Thyroid gland (tissue), 4 donors: Measurements from ENCODE around the gene HSPA8.

Experiments
- POLR2A ChIP-seq, 2 donors: fragments of 450-650 bp; IDR thresholded peaks; one replicate each; pipeline ENCODE4 v1.6.1; 2017; ENCODE audit warnings: antibody characterized with exemption in 2 of 2, mild to moderate bottlenecking in 2 of 2, moderate library complexity in 1 of 2
- TF ChIP-seq, protein P1 (sequence below), 6 experiments: fragments of 200-600 bp in 3 of 6; fragments of 450-650 bp in 3 of 6; sonication (generic) in 3 of 6; IDR thresholded peaks; one replicate each; pipeline ENCODE4 v1.5.1; 2016 to 2019; ENCODE audit warnings: antibody characterized with exemption in 6 of 6, mild to moderate bottlenecking in 2 of 6, inconsistent platforms in 1 of 6, moderate library complexity in 1 of 6

DNA sequence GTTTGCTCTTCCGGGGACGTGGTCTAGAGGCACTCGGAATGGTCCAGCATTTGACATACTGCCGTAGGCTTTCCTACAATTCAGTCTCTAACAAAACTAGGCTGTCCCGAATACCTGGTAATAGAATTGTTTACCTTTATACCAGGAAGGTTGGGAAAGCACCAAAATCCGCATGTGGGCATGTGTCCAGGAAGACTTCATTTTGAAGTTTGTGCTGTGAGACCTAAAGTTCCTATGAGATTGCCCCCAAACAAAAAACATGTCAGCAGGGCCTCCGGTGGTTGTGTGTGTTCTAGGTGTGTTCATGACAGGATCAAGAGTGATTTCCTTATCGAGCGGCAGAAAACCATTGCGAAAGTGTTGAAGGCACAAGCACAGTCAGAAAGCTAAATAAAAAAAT, 26.1 kb downstream of the HSPA8 start:
- TF ChIP-seq, protein P1, sequence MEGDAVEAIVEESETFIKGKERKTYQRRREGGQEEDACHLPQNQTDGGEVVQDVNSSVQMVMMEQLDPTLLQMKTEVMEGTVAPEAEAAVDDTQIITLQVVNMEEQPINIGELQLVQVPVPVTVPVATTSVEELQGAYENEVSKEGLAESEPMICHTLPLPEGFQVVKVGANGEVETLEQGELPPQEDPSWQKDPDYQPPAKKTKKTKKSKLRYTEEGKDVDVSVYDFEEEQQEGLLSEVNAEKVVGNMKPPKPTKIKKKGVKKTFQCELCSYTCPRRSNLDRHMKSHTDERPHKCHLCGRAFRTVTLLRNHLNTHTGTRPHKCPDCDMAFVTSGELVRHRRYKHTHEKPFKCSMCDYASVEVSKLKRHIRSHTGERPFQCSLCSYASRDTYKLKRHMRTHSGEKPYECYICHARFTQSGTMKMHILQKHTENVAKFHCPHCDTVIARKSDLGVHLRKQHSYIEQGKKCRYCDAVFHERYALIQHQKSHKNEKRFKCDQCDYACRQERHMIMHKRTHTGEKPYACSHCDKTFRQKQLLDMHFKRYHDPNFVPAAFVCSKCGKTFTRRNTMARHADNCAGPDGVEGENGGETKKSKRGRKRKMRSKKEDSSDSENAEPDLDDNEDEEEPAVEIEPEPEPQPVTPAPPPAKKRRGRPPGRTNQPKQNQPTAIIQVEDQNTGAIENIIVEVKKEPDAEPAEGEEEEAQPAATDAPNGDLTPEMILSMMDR (IDR thresholded peaks at IDR 0.05), result no peak
- TF ChIP-seq POLR2A (IDR thresholded peaks at IDR 0.05), result no peak
